ENCODE results near the gene FKBP1C.

- TF ChIP-seq OSR1 (CRISPR knock-in tag; IDR thresholded peaks at IDR 0.05) (no peak), ZFP30 (CRISPR knock-in tag; IDR thresholded peaks at IDR 0.05) (no peak), RARB (CRISPR knock-in tag; IDR thresholded peaks at IDR 0.05) (no peak), POU6F1 (CRISPR knock-in tag; IDR thresholded peaks at IDR 0.05; ENCODE audit: borderline replicate concordance, low read depth) (no peak), CSDC2 (CRISPR knock-in tag; IDR thresholded peaks at IDR 0.05) (no peak), ZNF8 (CRISPR knock-in tag; IDR thresholded peaks at IDR 0.05) (no peak), ZFP3 (CRISPR knock-in tag; IDR thresholded peaks at IDR 0.05) (no peak)
Observed at GRCh38 chr6:63249875-63250482, 38.7 kb downstream of the FKBP1C start.
